ENCODE data around the gene CHRNA4.
"Not testable (repeated sequence)": the region's sequence is repeated elsewhere in the genome, so short reads cannot be mapped to it uniquely, and the experiment has no call there.

Gene CHRNA4

GRCh38 chr20:63350196-63350595, 11.0 kb downstream of the CHRNA4 start:
- no peak for DNase-seq (ENCODE audit: low read depth in 2 of 2)

DNA sequence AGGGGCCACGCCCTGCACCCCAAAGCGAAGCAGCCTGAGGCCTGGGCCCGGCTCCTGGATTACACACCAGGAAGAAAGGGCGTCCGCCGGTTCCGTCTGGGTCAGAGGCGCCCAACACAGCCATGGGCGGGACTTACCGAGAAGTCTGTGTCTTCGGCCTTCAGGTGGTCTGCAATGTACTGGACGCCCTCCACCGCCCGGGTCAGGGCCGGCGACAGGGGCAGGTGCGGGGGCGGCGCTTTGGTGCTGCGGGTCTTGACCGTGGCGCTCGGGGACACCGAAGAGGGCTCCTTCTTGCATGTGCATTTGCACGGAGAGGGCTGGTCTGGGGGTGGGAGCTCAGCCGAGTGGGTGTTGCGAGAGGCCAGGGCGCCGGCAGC, 11.6 kb downstream of the CHRNA4 start:
- no peak for DNase-seq (ENCODE audit: low read depth in 2 of 2)

GRCh38 chr20:63348828-63349515, 12.2 kb downstream of the CHRNA4 start:
- DNase-seq (ENCODE audit: low read depth in 2 of 2), result no peak

GRCh38 chr20:63347950-63348827, 13.0 kb downstream of the CHRNA4 start:
- no peak for DNase-seq (ENCODE audit: low read depth in 2 of 2)

GRCh38 chr20:63347081-63347741, 13.9 kb downstream of the CHRNA4 start:
- no peak for DNase-seq (ENCODE audit: low read depth in 2 of 2)

DNA sequence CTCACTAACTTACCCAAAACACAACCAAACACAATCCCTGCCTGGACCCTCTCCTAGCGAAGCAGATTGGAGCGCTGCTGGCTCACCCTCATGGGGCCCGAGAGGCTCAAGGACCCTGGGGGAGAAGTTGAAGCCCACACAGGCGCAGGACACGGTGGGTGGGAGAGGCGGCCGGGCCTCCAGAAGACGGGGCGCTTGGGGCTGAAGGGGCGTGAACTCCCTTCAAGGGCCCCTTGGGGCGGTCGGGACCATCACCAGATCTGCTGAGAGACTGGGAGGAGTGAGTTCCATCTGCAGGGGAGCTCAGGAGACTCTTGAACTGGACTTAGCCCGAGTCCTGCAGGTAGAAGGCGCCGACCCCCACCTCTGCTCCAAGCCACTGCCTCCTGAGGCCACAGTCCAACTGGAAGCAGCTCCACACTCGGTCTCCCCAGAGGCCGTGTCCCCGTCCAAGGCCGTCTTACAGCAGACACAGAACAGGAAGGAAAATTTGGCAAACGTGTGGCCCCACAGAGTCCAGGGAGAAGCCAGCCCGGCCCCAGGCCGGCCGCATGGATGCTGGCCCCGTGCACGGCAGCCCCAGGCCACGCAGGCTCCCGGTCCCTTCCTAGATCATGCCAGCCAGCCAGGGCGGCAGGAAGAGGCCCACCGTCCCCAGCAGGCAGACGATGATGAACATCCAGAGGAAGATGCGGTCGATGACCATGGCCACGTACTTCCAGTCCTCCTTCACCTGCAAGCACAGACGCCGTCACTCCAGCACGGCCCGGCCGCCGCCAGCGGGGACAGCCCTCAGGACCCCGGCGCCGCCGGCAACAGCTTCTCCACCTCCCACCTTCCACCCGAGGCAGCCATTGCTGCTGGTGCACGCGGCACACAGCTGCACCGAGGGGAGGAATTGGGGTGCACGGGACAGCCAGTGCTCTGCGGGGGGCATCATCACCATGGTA, 14.7 kb downstream of the CHRNA4 start:
- no peak for DNase-seq (ENCODE audit: low read depth in 2 of 2)

- no peak for DNase-seq (ENCODE audit: low read depth in 2 of 2)
These were observed 15.6 kb downstream of the CHRNA4 start for GRCh38 chr20:63345328-63346100.

GRCh38 chr20:63344616-63345327, 16.4 kb downstream of the CHRNA4 start:
- no peak for DNase-seq (ENCODE audit: low read depth in 2 of 2)

DNA sequence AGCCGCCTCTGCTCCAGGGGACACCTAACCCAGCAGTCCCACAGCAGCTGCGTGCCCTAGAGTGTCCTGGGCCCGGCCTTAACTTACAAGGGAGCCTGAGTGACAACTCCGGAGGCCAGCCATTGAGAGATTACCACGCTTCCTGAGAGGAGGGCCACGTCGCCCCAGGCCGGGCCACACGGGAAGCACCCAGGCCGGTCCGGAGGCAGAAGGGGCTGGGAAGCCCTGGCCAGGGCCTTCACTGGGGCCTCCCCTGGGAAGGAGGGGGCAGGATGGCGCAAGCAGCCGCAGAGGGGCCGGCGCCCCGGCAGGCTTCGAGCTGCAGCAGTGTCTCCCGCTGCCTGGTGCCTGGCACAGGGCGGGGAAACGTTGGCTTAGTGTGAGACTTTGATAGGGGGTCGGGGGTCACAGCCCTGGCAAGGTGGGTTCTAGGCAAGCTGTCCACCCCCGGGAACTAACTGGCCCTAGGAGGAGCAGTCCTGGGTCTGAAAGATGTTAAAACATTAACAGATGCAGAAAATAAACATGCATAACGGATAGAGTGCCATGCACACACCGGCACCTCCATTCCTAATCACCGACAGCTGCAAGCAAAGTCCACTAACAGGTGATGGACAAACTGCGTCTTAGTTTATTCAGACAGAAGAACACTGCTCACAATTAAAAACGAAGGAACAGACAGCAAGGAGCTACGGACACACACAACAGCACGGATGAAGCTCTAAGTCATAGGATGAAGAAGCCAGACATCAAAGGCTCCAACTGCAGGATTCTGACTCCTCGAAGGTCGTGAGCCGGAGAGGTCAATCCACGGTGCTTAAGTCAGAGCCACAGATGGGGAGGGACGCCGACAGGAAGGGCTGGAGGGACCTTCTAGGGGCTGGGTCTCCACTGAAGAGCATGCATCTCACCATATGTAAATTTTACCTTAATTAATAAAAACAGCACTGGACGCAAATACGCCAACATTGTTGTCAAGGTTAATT, 17.4 kb downstream of the CHRNA4 start:
- DNase-seq (ENCODE audit: low read depth in 2 of 2), result no peak

DNA sequence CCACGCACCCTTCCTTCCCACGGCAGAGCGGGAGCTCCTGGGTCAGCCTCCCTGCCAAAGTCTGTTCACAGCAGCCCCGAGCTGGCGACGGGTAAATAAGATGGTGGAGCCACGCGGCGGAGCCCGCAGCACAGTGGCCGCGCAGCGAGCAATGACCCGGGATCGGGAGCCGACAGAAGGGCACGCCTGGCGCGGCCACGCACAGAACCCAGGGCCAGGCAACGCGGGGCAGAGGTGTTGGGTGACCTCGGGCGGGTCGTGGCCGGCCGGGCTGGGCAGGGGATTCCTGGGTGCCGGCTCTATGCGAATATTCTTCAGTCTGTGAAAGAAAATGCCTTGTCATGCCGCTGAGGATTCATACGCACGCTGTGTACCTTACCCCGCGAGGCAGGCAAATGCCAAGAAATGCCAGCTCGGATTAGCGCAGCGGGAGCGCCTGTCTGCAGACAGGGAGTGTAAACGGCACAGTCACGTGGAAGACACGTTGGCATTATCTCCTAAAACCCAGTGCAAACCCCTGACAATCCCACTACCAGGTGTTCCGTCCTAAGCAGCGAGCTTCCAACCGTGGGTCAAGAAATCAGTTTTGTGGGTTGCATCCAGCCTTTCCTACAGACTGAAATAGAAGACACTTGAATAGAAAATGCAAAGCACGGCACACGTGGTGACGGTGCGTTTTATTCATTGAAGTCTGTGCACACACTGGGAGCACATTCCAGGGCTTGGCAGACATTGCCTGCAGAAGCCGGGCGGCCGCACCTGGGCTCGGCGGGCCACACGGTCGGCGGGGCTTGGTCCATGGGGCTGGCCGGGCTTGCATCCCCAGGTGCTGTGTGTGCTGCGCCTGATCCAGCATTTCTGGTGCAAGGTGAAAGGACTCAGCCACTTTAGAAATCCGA, 18.3 kb downstream of the CHRNA4 start:
- no peak for DNase-seq (ENCODE audit: low read depth in 2 of 2)

GRCh38 chr20:63340158-63340688, 20.9 kb downstream of the CHRNA4 start:
- not testable (repeated sequence) for DNase-seq (ENCODE audit: low read depth in 2 of 2)

GRCh38 chr20:63339154-63340094, 21.7 kb downstream of the CHRNA4 start:
- not testable (repeated sequence) for DNase-seq (ENCODE audit: low read depth in 2 of 2)

DNA sequence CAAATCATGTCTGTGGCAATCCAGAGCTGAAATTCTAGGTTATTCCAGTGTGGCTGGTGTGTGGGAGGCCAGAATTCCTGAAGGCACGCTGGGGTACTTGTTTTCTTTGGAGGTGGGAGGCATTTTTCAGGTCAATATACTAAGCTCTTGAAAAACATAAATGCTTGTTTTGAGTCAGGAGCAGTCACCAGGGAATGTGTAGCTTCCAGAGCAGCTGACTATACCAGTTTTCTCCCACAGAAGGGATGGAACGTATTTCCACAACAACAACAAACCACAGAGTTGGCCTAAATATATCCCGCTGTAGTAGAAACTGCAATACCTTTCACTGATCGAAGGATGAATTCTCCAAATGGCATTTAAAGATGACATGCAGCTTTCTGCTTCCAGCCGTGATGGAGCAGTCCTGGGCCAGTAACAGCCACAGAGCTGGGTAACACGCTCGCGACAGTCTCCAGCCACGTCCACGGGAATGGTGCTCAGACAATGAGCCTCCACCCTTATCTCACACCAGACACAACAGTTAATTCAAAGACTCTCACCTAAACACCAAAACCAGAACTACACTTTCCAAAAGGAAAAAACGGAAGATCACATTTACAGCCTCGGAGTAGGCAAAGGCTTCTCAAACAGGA, 23.2 kb downstream of the CHRNA4 start:
- DNase-seq (ENCODE audit: low read depth in 2 of 2), result no peak

DNA sequence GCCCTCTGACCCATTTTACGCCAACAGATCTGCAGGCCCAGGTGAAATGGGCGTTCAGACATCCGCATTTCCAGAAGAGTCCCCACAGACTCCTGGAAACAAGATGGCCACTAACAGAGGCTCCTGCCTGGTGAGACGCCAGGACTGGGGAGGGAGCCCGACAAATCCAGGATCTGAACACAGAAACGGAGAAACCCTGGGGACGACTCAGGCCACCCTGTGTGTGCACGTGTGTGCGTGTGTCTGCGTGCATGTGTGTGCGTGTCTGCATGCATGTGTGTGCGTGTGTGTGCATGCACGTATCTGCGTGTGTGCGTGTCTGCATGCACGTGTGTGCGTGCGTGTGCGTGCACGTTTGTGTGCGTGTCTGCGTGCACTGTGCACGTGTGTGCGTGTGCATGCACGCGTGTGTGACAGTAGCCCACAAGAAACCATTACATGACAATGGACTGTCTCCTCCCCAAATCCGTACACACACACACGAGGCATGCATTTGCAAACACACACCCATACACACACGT, 24.9 kb downstream of the CHRNA4 start:
- DNase-seq (ENCODE audit: low read depth in 2 of 2), result no peak

DNA sequence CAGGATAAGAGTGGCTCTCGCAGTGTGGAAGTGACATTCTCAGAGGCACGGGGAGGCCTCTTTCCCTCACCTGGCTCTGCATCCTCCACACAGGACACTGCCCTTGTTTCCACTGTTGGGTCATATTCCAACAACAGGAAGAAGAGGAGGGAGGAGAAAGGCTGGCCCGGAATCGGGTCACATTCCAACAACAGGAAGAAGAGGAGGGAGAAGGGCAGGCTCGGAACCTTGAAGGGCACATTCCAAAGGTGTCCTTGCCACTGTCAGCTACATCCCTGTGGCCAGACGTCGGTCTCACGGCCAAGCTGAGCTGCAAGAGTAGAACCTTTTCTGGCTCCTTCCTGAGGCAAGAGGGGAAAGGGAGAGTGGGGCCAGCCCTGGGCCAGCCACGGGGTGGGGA, 25.4 kb downstream of the CHRNA4 start:
- DNase-seq (ENCODE audit: low read depth in 2 of 2), result no peak

- DNase-seq (ENCODE audit: low read depth in 2 of 2), result not testable (repeated sequence)
These were observed 26.1 kb downstream of the CHRNA4 start for GRCh38 chr20:63335060-63335459.

Data from stimulated activated CD8-positive, alpha-beta memory T cell treated with anti-CD3 and anti-CD28 coated beads, Interleukin-15, amount 100 ng/mL, for 48 hours (primary cell).